Retina (tissue), 1 donor: Measurements from ENCODE around the gene SMIM12.

Source experiments
- DNase-seq: peaks from one replicate; pipeline ENCODE4 v3.0.0-alpha.2; 2016

SMIM12 gene

GRCh38 chr1:34859446-34860200 is at the start of gene SMIM12:
TSS of gene SMIM12 (minus strand) at chr1:34859749. CDS start at chr1:34855977, 3,772 bp downstream.
- DNase-seq = peak; percentile 91

GRCh38 chr1:34908369-34908768 is 48.8 kb upstream of the SMIM12 start:
- DNase-seq = no peak

GRCh38 chr1:34907487-34908090 is 48.0 kb upstream of the SMIM12 start:
- DNase-seq = no peak

- no peak for DNase-seq
These were observed 47.2 kb upstream of the SMIM12 start for GRCh38 chr1:34906756-34907155.

- no peak for DNase-seq
These were observed 46.7 kb upstream of the SMIM12 start for GRCh38 chr1:34906222-34906621.

GRCh38 chr1:34905098-34905459 is 45.5 kb upstream of the SMIM12 start:
- DNase-seq = no peak

- no peak for DNase-seq
These were observed 44.9 kb upstream of the SMIM12 start for GRCh38 chr1:34904236-34905097.

GRCh38 chr1:34901919-34902318 is 42.4 kb upstream of the SMIM12 start:
- no peak for DNase-seq

- DNase-seq = no peak
These were observed 41.4 kb upstream of the SMIM12 start for GRCh38 chr1:34900775-34901502.

- DNase-seq = no peak
These were observed 40.4 kb upstream of the SMIM12 start for GRCh38 chr1:34899906-34900305.

GRCh38 chr1:34899471-34899870 is 39.9 kb upstream of the SMIM12 start:
- no peak for DNase-seq

- no peak for DNase-seq
These were observed 38.8 kb upstream of the SMIM12 start for GRCh38 chr1:34898330-34898761.

GRCh38 chr1:34896612-34897011 is 37.1 kb upstream of the SMIM12 start:
- no peak for DNase-seq

- DNase-seq = no peak
These were observed 30.2 kb upstream of the SMIM12 start for GRCh38 chr1:34889705-34890104.

GRCh38 chr1:34887593-34887992 is 28.0 kb upstream of the SMIM12 start:
- DNase-seq = no peak

- DNase-seq = peak; percentile 71
These were observed 26.1 kb upstream of the SMIM12 start for GRCh38 chr1:34885405-34886247.

- no peak for DNase-seq
These were observed 25.4 kb upstream of the SMIM12 start for GRCh38 chr1:34884961-34885360.

GRCh38 chr1:34884536-34884935 is 25.0 kb upstream of the SMIM12 start:
- no peak for DNase-seq

- DNase-seq = no peak
These were observed 19.7 kb upstream of the SMIM12 start for GRCh38 chr1:34879230-34879629.

GRCh38 chr1:34876406-34876805 is 16.9 kb upstream of the SMIM12 start:
- no peak for DNase-seq

GRCh38 chr1:34874296-34874952 is 14.9 kb upstream of the SMIM12 start:
- DNase-seq = no peak

- no peak for DNase-seq
These were observed 12.6 kb upstream of the SMIM12 start for GRCh38 chr1:34872133-34872503.
